OCI-LY7 (cell line): ENCODE results near the gene CTDNEP1. TPM values are rescaled to one million over a fixed set of nuclear protein-coding genes. Genes with fewer than 3 reads are reported as not detected.

Experiments
- BruUV-seq: library from RNA; stranded (reverse); fragments of 400-500 nt; replicated peaks from 2 replicates; lab custom pipeline; 2021; lab: Mats Ljungman, UMichigan
- CTCF ChIA-PET: fragments of 300-600 bp; sonication (Branson Sonifier 250); formaldehyde crosslinking; loops from one replicate; lab custom pipeline; 2022; ENCODE audit warnings: antibody characterized with exemption; ENCODE audit not compliant: unreplicated experiment; lab: Charles Lee
- POLR2A ChIA-PET: fragments of 300-600 bp; sonication (Branson Sonifier 250); formaldehyde crosslinking; loops from one replicate; lab custom pipeline; 2022; ENCODE audit warnings: antibody characterized with exemption; lab: Charles Lee
- DNase-seq: peaks from one replicate; pipeline ENCODE4 v3.0.0-alpha.2; 2015; ENCODE audit warnings: low spot score
- H2AFZ ChIP-seq: fragments of 200-600 bp; sonication (generic), shearing (Covaris generic); 2 replicates; pipeline ENCODE4 v1.6.1; 2014; ENCODE audit warnings: mild to moderate bottlenecking, antibody characterized with exemption, low read length, moderate library complexity
- H3K27ac ChIP-seq: fragments of 200-600 bp; sonication (generic); 2 replicates; pipeline ENCODE4 v1.5.1; 2014; ENCODE audit warnings: mixed run types, low read depth, mild to moderate bottlenecking, moderate library complexity, low read length, inconsistent platforms; ENCODE audit not compliant: poor library complexity, severe bottlenecking
- H3K36me3 ChIP-seq: fragments of 200-600 bp; sonication (generic); 2 replicates; pipeline ENCODE4 v1.6.1; 2014; ENCODE audit warnings: mild to moderate bottlenecking, antibody characterized with exemption, low read length, moderate library complexity, mixed read lengths; ENCODE audit not compliant: insufficient read depth
- H3K4me1 ChIP-seq: fragments of 200-600 bp; sonication (generic); 2 replicates; pipeline ENCODE4 v1.5.1; 2014; ENCODE audit warnings: mild to moderate bottlenecking, low read length; ENCODE audit not compliant: insufficient read depth, poor library complexity, severe bottlenecking
- H3K4me2 ChIP-seq: fragments of 200-600 bp; sonication (generic); 2 replicates; pipeline ENCODE4 v1.6.1; 2014; ENCODE audit warnings: mild to moderate bottlenecking, low read length
- H3K4me3 ChIP-seq: fragments of 200-600 bp; sonication (generic); 2 replicates; pipeline ENCODE4 v1.5.1; 2014; ENCODE audit warnings: mild to moderate bottlenecking, low read depth, low read length; ENCODE audit not compliant: poor library complexity, severe bottlenecking
- H3K79me2 ChIP-seq: fragments of 200-600 bp; sonication (generic); 2 replicates; pipeline ENCODE4 v1.6.1; 2016; ENCODE audit warnings: low read depth, mild to moderate bottlenecking, low read length, moderate library complexity, mixed read lengths; ENCODE audit not compliant: insufficient read depth
- H3K9me2 ChIP-seq: fragments of 200-600 bp; sonication (generic); 2 replicates; pipeline ENCODE4 v1.6.1; 2016; ENCODE audit warnings: mild to moderate bottlenecking, low read length, mixed read lengths; ENCODE audit not compliant: insufficient read depth
- H3K9me3 ChIP-seq: fragments of 200-600 bp; sonication (generic); 2 replicates; pipeline ENCODE4 v1.6.1; 2014; ENCODE audit warnings: mild to moderate bottlenecking, mixed run types, low read length, mixed read lengths
- H4K20me1 ChIP-seq: fragments of 200-600 bp; sonication (generic); 2 replicates; pipeline ENCODE4 v1.6.1; 2014; ENCODE audit warnings: mild to moderate bottlenecking, antibody characterized with exemption, low read length, moderate library complexity, mixed read lengths; ENCODE audit not compliant: insufficient read depth
- EZH2phosphoT487 ChIP-seq: fragments of 200-600 bp; sonication (generic); IDR thresholded peaks from 2 replicates; pipeline ENCODE4 v1.6.1; 2018; ENCODE audit warnings: low read depth, borderline replicate concordance, mild to moderate bottlenecking, mixed run types, antibody characterized with exemption, low read length, moderate library complexity, mixed read lengths
- intact Hi-C: fragments of 100-400 bp; cut with micrococcal nuclease; formaldehyde crosslinking; loops from one replicate; pipeline ENCODE4 v1.10.0; 2022; ENCODE audit not compliant: unreplicated experiment
- total RNA-seq, 2 experiments: library from RNA; depleted of rRNA in 1 of 2; stranded (reverse); fragments of >200 nt in 1 of 2; shearing (Covaris generic) in 1 of 2; gene quantifications; 2 replicates each; pipeline ENCODE4 v1.2.3, GENCODE V29; 2014 to 2022
- TF ChIP-seq, protein P1 (sequence below): fragments of 200-600 bp; sonication (generic); conservative IDR thresholded peaks from 2 replicates; pipeline ENCODE4 v1.5.1; 2014; ENCODE audit warnings: mild to moderate bottlenecking, antibody characterized with exemption, low read length, moderate library complexity, mixed read lengths

CTDNEP1 gene
- total RNA-seq, 2 experiments from 2014 or later: 52.1 to 173 TPM

DNA sequence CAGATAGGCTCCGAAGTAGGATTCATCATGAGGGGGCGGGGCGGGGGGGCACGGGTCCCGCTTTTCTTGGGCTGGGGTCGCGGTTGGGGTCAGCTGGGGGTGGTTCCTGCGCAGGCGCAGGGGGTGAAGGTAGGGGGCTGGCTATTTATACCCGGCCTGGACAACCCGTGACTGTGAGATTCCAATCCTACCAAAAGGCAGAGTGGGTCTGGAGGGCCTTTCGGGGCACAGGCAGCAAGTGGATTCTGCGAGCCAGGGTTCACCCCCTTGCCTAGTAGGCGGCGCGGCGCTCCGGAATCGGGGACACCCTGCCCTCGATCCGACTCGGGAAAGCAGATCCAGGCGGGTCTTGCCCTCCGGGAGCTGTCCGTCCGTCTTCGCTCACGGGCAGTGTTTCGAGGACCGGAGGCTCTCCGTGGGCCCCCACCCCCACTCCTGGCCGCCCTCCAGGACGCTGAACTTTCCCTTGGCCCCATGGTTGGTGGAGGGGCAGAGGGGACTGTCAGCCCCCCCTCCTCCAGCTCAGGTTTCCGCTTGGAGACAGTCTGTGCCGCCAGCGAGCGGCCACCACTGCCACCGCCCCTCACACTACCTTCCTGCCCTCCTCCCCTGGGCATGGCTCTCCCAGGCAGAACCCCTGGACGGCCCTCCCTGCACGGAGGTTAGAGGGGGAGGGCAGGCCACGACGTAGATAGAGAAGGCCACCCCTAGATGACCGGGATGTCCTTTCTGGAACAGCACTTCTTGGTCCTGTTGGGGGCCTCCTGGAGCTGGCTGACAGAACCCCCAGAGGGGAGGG lies 30.6 kb upstream of the CTDNEP1 start:
- POLR2A ChIA-PET: interaction anchor here (0.7 to 1.3 kb wide), 2 partner anchors 10 to 55 kb away, joined by 4 to 5 read pairs; no protein-coding TSS in a partner anchor
- Histone ChIP-seq H3K36me3 (no peaks in the 10 kb centered on the region), H3K9me2 (no peaks in the 10 kb centered on the region), H3K4me3 (peak overlapping the region; percentile 59), H3K4me1 (peaks cover 41% of the 10 kb centered on the region), H3K79me2 (no peaks in the 10 kb centered on the region), H2AFZ (peak overlapping the region; percentile 56), H3K9me3 (no peaks in the 10 kb centered on the region), H3K4me2 (peak overlapping the region; percentile 88), H4K20me1 (no peaks in the 10 kb centered on the region), H3K27ac (no peak overlapping the region)
- no peak for DNase-seq
- TF ChIP-seq, protein P1, sequence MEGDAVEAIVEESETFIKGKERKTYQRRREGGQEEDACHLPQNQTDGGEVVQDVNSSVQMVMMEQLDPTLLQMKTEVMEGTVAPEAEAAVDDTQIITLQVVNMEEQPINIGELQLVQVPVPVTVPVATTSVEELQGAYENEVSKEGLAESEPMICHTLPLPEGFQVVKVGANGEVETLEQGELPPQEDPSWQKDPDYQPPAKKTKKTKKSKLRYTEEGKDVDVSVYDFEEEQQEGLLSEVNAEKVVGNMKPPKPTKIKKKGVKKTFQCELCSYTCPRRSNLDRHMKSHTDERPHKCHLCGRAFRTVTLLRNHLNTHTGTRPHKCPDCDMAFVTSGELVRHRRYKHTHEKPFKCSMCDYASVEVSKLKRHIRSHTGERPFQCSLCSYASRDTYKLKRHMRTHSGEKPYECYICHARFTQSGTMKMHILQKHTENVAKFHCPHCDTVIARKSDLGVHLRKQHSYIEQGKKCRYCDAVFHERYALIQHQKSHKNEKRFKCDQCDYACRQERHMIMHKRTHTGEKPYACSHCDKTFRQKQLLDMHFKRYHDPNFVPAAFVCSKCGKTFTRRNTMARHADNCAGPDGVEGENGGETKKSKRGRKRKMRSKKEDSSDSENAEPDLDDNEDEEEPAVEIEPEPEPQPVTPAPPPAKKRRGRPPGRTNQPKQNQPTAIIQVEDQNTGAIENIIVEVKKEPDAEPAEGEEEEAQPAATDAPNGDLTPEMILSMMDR: no peak
- intact Hi-C loops: loop anchor here (1.0 to 2.0 kb wide), 3 partner anchors 55 to 153 kb away; partner anchors contain the start of genes ACAP1, KCTD11 and TMEM102
- BruUV-seq: no TSS peak
- CTCF ChIA-PET: no interaction called here

DNA sequence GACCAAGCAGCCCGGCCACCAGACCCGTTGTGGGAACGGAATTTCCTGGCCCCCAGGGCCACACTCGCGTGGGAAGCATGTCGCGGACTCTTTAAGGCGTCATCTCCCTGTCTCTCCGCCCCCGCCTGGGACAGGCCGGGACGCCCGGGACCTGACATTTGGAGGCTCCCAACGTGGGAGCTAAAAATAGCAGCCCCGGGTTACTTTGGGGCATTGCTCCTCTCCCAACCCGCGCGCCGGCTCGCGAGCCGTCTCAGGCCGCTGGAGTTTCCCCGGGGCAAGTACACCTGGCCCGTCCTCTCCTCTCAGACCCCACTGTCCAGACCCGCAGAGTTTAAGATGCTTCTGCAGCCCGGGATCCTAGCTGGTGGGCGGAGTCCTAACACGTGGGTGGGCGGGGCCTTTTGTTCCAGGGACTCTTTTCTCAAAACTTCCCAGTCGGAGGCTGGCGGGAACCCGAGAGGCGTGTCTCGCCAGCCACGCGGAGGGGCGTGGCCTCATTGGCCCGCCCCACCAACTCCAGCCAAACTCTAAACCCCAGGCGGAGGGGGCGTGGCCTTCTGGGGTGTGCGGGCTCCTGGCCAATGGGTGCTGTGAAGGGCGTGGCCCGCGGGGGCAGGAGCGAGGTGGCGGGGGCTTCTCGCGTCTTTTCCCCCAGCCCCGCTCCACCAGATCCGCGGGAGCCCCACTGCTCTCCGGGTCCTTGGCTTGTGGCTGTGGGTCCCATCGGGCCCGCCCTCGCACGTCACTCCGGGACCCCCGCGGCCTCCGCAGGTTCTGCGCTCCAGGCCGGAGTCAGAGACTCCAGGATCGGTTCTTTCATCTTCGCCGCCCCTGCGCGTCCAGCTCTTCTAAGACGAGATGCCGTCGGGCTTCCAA lies 29.8 kb upstream of the CTDNEP1 start, which contains the start of gene SLC2A4:
TSS of gene SLC2A4 (plus strand) at position 645 of the 879 bp plus-strand sequence. CDS start at position 862, 217 bp downstream.
- Histone ChIP-seq H3K79me2 (no peaks in the 10 kb centered on the region), H3K27ac (peak within 1 kb of the TSS; percentile 57)
- POLR2A ChIA-PET: interaction anchor here (0.7 to 1.3 kb wide), 2 partner anchors 11 to 55 kb away, joined by 4 to 5 read pairs; no protein-coding TSS in a partner anchor

More for the DNA sequence above, 29.8 kb upstream of the CTDNEP1 start, which contains the start of gene SLC2A4:
- peak; percentile 96 for DNase-seq
- CTCF ChIA-PET: interaction anchor here (1.0 kb wide), 1 partner anchor 16 kb away, joined by 4 read pairs; no protein-coding TSS in a partner anchor
- peak within 1 kb of the TSS; percentile 88 for H3K4me2 ChIP-seq
- no peaks in the 10 kb centered on the region for H3K36me3 ChIP-seq
- H3K9me2 ChIP-seq: no peaks in the 10 kb centered on the region
- H4K20me1 ChIP-seq: no peaks in the 10 kb centered on the region
- peak within 1 kb of the TSS; percentile 56 for H2AFZ ChIP-seq
- no peaks in the 10 kb centered on the region for H3K9me3 ChIP-seq
- intact Hi-C loops: loop anchor here (1.0 to 2.0 kb wide), 3 partner anchors 55 to 154 kb away; partner anchors contain the start of genes ACAP1, KCTD11 and TMEM102
- TF ChIP-seq, protein P1: no peak
- no peak for TF ChIP-seq EZH2phosphoT487
- peak within 1 kb of the TSS; percentile 59 for H3K4me3 ChIP-seq
- H3K4me1 ChIP-seq: peaks cover 37% of the 10 kb centered on the region
- BruUV-seq: no TSS peak
